EH (cell line): Measurements from ENCODE around the gene ZNF607.
"Not testable (repeated sequence)": the region's sequence is repeated elsewhere in the genome, so short reads cannot be mapped to it uniquely, and the experiment has no call there.

Experiments
- DNase-seq: peaks from one replicate; pipeline ENCODE4 v3.0.0-alpha.2; 2015; ENCODE audit warnings: low read depth

ZNF607 gene

DNA sequence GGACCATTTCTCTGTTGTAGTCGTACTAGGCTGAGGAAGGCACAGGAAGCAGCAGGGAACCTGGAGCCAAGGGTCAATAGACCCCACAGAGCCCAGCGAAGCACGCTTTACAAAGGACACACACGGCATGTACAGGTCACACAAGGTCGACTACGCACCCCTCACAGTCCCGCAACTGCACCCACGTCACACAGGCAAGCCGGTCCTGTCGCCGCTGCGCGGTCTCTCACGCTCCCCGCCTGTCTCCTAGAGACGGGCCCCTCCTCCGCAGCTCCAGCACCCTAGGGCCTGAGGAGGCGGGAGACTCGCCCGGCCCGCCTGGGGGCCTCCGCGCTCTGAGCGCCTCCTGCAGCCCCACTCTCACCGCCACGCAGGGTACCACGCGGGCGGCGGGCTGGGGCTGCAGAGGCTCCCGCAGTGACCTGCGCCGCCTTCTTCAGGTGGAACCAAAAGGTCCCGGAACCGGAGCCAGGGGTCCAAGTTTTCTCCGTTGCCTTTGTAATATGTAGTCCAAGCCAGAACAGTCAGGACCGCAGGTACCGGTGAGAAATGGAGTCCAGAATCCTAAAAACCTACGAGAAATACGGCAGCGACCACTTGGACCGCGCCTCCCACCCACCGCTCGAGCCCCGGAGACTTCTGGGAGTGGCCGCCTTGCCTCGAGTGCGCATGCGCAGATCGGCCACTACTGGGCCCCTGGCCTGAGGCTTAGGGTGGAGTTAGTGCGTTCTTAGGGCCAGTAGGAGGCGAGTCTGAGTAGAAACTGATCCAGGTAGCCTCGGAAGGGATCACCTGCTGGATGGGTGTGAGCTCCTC is at the start of gene ZNF607:
TSS of gene ZNF607 (minus strand) at position 651 of the 816 bp plus-strand sequence. CDS start 8,143 bp downstream, outside the sequence.
- peak; percentile 88 for DNase-seq

DNA sequence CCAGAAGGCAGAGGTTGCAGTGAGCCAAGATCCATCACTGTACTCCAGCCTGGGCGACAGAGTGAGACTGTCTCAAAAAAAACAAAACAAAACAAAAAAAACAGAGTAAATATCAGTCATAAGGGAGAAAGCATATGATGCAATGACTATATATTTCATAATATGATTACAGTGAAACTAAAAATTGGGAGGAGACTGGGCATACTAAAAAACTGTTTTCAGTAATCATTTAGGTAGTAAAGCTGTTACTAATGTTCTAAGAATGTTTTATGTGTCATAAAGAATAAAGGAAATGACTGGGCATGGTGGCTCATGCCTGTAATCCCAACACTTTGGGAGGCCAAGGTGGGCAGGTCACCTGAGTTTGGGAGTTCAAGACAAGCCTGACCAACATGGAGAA is 43.9 kb upstream of the ZNF607 start:
- peak; percentile 16 for DNase-seq

DNA sequence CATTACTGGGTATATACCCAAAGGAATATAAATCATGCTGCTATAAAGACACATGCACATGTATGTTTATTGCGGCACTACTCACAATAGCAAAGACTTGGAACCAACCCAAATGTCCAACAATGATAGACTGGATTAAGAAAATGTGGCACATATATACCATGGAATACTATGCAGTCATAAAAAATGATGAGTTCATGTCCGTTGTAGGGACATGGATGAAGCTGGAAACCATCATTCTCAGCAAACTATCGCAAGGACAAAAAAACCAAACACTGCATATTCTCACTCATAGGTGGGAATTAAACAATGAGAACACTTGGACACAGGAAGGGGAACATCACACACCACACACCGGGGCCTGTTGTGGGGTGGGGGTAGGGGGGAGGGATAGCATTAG is 38.1 kb upstream of the ZNF607 start:
- DNase-seq = not testable (repeated sequence)

DNA sequence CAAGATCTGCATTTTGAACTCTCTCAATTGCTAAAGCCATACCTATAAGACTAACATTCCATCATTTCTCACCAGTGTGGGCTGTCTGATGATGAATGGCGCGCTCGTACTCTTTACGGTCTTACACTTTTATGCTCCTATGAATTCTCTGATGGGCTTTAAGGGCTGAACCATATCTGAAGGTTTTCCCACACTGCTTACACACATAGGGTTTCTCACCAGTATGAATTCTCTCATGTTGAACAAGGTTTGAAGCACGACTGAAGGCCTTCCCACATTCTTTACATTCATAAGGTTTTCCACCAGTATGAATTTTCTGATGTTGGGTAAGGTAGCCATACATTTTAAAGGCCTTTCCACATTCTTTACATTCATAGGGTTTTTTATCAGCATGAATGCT is 18.8 kb upstream of the ZNF607 start:
- no peak for DNase-seq

- DNase-seq = no peak
These were observed 5.6 kb upstream of the ZNF607 start for GRCh38 chr19:37725181-37725580.

DNA sequence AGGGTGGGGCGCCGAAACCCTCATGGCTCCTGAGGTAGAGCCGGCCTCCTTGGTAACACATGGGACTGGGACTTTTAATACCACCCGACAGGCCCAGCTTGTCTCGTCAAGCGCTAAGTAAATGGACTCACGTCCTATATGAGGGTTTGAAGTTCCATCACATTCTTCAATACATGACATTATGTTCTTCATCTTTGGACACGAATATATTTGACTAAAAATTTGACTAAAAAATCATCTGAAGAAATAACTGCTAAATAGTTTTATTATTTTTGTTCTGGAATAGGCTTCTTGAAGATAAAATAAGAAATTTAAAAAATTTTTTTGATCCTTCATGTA is 335 bp upstream of the ZNF607 start:
- DNase-seq = no peak

DNA sequence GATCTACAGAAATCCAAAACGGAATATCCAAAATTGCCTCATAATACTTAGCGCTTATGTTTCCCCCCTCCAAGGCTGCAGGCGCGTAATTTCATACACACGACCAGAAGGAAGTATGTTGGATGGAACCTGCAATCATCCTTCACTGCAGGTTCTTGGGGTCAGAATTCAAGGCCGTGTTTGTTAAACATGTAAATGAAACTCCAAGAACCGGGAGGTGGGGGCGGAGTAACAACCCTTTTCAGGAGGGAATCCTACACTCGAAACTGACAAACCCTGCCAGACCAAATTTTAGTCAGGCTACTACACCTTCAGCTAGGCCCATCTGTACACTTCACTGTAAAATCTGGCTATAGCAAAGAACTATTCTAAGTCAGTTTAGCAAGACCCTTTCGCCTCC is 1.3 kb downstream of the ZNF607 start:
- DNase-seq = no peak

DNA sequence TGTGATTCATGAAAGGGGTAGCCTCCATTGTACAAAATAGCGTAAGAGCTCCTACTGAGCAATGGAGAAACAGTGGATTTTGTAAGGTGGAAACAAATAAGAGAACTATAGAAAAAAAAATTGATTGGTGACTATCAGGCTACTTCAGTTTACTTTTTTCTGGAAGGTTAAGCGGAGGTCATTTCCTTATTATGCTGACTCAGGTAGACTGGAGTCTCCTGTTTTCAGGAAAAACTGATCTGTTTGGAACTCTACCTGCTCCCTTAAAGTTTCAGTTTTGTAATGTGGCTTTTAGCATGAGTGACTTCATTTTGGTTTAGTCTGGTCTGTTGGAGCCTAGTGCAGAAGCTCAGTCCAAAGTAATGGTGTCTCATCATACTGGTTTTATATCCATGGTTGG is 3.4 kb downstream of the ZNF607 start:
- no peak for DNase-seq

DNA sequence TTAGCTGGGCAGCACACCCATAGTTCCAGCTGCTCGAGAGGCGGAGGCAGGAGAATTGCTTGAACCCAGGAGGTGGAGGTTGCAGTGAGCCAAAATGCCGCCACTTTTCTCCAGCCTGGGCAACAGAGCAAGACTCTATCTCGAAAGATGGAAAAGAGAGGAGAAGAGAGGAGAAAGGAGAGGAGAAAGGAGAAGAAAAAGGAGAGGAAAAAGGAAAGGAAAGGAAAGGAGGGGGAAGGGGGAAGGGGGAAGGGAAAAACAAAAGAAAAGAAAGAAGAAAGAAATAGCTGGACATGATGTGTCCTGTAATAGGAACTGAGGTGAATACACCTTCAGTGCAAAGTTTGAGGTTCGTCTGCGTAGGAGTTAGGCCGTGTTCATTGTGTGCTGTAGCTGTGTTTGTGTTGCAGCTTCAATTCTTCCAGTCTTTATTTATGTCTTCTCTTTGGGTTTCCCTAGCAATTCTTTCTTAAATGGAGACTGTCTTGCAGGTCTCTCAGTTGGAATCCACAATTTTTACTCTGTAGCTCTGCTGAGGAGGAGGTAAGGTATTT is 13.4 kb downstream of the ZNF607 start:
- no peak for DNase-seq

DNA sequence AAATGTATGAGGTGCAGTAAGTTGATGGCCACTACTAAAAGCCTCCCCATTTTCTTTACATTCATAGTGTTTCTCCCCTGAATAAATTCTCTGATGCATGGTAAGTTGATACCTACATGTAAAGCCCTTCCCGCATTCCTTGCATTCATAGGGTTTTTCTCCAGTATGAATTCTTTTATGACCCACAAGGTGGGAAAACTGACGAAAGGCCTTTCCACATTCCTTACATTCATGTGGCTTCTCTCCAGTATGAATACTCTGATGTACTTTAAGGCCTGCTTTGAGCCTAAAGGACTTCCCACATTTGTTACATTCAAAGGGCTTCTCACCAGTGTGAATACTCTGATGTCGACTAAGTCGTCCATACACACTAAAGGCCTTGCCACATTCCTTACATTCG is 20.5 kb downstream of the ZNF607 start:
- peak; percentile 23 for DNase-seq

- DNase-seq = peak; percentile 15
These were observed 21.3 kb downstream of the ZNF607 start for GRCh38 chr19:37698216-37698615.

DNA sequence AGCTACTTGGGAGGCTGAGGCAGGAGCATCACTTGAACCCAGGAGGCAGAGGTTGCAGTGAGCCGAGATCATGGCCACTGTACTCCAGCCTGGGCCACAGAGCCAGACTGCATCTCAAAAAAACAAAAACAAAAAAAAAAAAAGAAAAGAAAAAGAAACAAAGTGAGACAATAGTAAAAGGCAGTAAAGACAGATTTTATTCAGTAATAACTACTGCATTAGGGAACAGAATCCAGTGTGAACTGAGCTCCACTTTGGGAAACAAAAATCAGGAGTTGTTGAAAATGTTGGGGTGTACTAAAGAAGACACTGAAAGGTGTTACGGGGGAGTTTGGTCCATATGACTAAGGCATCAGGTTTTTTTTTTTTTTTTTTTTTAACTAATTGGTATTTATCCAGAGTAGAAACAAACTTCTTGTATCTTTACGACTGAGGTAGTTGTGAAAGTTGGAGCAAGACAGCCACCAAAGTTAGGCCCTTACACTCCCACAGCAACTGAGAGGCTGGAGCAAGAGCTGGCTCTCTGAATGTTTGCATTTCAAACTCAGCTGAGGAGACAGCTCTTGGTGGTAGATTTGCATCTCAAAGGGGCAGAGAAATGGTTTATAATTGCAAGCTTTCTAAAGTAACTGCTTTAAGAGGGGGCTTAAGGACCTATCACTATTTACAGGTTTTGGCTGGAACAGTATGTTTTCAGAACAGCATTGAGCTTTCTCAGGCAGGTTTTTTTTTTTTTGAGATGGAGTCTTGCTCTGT is 24.2 kb downstream of the ZNF607 start:
- DNase-seq = no peak

DNA sequence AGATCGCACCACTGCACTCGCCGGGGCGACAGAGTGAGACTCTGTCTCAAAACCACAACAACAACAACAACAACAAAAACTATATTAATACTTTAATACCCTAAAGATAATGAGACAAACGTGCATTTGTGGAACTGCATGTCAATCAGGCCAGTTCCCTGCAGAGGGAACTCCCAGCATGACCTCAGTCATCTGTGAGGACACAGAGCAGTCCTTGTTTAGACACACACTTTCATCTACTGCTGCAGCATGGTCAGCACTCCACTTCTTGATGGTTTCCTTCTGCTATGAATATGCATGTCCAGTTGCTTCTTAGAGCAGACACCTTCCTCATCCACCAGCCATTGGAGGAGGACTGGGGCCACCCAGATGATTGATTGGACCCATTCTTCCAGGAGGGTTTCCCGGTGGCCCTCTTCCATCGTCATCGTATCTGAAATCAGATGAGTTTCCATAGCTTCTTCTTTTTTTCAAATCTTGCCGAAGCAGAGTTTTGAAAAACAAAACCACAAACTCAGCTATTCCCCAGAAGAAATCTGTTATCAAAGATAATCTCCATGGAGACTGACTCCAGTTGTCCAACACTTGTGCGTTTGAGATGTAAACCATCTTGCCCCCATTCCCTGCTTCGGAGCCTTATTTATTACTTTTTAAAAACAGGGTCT is 26.5 kb downstream of the ZNF607 start:
- DNase-seq = no peak

DNA sequence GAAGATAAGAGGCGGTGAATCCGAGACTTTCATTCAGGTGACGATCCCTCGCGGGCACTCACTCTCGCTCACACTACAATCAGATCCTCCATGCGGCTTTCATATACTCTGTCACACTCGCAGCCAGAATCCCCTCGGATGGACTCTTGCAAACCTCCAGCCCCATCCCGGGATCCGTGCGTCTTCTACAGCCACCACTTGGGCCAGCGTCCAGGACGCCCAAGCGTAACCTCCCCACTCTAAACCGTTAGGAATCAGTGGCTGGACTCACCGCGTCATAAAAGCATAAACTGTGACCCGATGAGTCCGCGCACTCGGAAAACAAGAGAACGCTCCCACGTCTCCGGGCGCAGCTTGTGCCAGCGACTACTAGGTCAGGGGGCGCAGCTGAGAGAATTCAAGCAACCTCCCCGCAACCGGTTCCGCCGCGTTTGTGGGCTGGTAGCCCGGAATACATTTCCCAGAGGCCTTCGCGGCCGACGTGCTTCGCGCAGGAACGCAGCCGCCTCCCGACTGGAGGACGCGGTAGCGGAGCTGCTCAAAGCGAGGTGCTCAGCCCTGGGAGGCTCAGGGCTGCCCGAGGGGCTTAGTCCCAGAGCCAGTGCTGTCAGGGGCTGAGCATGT is 27.6 kb downstream of the ZNF607 start:
- DNase-seq = peak; percentile 70

DNA sequence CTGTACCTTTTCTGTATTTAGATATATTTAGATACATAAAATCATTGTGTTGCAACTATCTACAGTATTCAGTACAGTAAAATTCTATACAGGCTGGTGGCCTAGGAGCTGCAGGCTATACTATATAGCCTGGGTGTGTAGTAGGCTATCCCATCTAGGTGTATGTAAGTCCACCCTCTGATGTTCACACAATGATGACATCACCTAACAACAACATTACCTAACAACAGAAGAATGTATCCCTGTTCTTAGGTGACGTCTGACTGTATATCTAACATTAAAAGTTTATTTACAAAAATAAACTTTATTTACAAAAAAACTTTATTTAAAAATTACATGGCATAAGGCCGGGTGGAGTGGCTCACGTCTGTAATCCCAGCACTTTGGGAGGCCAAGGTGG is 36.0 kb downstream of the ZNF607 start:
- DNase-seq = no peak

GRCh38 chr19:37669450-37669914 is 50.1 kb downstream of the ZNF607 start:
- DNase-seq = peak; percentile 0

GRCh38 chr19:37657157-37657556 is 62.4 kb downstream of the ZNF607 start:
- DNase-seq = not testable (repeated sequence)

- peak; percentile 82 for DNase-seq
These were observed 63.7 kb downstream of the ZNF607 start for GRCh38 chr19:37655689-37656371.

DNA sequence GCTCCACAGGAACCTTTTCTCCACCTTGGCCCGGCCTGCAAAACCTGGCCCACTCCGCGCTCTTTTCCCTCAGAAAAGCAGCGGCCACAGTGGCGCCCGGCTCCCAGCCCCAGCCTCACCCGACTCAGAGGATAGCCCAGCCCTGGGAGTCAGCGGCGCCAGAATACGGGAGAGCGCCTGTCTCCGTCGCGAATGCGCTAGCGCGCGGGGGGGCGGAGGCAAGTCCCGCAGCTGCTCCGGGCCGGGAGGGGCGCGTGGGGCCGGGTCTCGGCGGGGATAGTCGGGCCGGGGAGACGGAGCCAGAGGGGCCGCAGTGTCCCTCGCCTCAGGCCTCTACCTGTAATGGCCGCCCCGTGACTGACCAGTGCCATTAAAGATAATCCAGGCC is 64.3 kb downstream of the ZNF607 start, which contains the start of gene ZFP30:
TSS of gene ZFP30 (minus strand) at position 165 of the 388 bp plus-strand sequence. CDS start 7,643 bp downstream, outside the sequence.
- DNase-seq = peak; percentile 89

- peak; percentile 37 for DNase-seq
These were observed 64.8 kb downstream of the ZNF607 start for GRCh38 chr19:37654629-37655300.

DNA sequence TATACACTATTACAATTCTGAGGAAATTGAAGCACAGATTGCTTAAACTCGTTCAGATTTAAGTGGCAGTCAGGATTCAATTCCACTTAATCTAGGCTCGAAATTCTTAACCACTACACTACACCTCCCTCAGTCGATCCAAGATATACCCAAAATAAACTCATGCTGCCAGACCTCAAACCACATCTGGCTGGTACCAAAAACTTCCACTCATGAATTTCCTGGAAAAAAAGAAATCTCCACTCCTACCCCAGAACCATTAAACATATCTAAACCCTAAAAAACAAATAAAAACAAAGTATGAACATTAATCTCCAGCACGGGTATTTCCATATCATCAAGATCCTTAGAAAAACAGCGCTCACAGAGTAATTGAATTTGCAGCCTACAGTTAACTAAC is 65.4 kb downstream of the ZNF607 start:
- DNase-seq = no peak
